B cell (primary cell): Measurements from ENCODE around the gene SERINC5.

ENCODE experiments used
- EZH2 ChIP-seq: IDR thresholded peaks from 2 replicates; pipeline ENCODE4 v1.6.1; 2012; ENCODE audit warnings: borderline replicate concordance, low read depth, mild to moderate bottlenecking, moderate library complexity, low read length; ENCODE audit not compliant: insufficient read depth, poor library complexity, severe bottlenecking
- TF ChIP-seq, protein P1 (sequence below): fragments of 200-600 bp; IDR thresholded peaks from one replicate; pipeline ENCODE4 v1.8.0; 2022; ENCODE audit warnings: antibody characterized with exemption, mild to moderate bottlenecking

DNA sequence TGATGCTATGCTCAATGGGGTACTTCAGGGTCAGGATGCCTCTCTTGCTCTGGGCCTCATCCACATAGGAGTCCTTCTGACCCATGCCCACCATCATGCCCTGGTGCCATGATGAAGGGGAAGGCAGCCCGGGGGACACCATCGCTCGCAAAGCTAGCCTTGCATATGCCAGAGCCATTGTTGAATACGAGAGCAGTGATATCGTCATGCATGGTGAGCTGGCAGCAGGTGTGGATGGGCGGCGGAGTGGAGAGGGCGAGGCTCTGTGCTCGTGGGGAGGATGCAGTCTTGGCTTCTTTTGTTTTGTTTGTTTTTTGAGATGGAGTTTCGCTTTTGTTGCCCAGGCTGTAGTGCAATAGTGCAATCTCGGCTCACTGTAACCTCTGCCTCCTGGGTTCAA is 46.8 kb upstream of the SERINC5 start:
- TF ChIP-seq, protein P1, sequence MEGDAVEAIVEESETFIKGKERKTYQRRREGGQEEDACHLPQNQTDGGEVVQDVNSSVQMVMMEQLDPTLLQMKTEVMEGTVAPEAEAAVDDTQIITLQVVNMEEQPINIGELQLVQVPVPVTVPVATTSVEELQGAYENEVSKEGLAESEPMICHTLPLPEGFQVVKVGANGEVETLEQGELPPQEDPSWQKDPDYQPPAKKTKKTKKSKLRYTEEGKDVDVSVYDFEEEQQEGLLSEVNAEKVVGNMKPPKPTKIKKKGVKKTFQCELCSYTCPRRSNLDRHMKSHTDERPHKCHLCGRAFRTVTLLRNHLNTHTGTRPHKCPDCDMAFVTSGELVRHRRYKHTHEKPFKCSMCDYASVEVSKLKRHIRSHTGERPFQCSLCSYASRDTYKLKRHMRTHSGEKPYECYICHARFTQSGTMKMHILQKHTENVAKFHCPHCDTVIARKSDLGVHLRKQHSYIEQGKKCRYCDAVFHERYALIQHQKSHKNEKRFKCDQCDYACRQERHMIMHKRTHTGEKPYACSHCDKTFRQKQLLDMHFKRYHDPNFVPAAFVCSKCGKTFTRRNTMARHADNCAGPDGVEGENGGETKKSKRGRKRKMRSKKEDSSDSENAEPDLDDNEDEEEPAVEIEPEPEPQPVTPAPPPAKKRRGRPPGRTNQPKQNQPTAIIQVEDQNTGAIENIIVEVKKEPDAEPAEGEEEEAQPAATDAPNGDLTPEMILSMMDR: no peak
- no peak for TF ChIP-seq EZH2
